RCC 7860 (cell line): ENCODE data around the gene TM7SF2.
"Not testable (repeated sequence)": the region's sequence is repeated elsewhere in the genome, so short reads cannot be mapped to it uniquely, and the experiment has no call there.

Experiments
- DNase-seq: peaks from one replicate; pipeline ENCODE4 v3.0.0-alpha.2; 2015; ENCODE audit warnings: low spot score
- FAIRE-seq: peaks from 2 replicates; lab custom pipeline; 2012; peaks lifted over from hg19 to GRCh38; lab: Jason Lieb, UNC

Gene TM7SF2

DNA sequence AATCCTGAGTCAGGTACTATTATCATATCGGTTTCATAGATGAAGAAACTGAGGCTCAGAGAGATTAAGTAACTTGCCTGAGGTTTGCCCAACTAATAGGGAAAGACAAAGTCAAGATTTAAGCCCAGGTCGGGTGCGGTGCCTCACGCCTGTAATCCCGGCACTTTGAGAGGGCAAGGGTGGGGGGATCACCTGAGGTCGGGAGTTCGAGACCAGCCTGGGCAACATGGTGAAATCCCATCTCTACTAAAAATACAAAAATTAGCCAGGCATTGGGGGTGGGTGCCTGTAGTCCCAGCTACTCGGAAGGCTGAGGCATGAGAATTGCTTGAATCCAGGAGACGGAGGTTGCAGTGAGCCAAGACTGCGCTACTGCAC, 38.4 kb downstream of the TM7SF2 start:
- DNase-seq, FAIRE-seq: not testable (repeated sequence)

DNA sequence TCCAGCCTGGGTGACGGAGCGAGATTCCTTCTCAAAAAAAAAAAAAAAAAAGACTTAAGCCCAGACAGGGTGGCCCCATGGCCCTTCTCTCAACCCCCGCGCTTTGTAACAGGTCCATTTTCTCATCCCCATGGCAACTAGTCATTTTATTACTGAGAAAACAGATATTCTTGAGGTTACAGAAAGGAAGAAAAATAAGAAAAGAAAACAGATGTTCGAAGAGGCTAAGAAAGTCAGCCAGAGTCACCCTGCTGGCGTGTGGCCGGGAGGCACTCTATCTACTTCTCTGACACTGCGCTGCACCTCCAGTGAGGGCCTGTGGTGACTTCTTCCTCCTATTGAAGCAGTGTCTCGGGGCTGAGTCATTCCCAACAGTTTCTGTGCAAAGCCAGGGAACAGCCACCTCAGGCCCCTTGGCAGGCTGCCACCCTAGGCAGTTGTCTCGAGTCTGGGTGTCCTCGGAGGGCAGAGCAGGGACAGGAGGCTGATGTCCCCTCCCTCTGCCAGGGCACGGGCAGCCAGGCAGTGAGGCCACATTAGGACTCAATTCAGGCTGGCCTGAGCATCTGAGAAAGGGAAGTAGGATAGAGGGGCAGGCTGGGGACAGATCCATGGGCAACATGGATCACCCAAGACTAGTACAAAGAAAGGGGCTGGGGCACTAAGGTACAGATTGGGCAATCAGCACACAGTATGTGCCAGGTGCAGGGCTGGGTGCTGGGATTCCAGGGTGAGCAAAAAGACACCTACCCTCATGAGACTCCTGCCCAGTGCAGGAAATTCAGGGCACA, 39.0 kb downstream of the TM7SF2 start:
- peak; percentile 95 for DNase-seq
- peak; percentile 87 for FAIRE-seq

DNA sequence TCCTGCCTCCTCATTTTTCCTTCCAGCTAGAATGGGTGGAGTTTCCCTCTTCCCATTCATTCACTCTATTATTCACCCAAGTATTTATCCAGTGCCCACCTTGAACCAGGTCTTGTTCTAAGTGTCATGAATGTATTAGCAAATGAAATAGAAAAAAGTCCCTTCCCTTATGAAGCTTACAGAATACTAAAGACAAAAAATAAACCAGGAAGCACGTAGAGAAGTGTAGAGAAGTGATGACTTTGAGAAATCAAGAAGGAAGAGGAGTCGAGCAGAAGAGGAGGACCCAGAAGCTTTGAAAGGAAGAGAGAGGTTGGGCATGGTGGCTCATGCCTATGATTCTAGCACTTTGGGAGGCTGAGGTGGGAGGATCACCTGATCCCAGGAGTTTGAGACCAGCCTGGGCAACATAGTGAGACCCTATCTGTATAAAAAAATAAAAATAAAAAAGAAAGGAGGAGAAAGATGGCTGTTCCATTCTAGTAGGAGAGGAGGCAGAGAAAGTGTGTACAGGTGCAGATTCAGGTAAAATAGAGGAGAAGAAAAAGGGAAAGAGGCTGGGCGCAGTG, 39.7 kb downstream of the TM7SF2 start:
- FAIRE-seq (no peak), DNase-seq (no peak)

DNA sequence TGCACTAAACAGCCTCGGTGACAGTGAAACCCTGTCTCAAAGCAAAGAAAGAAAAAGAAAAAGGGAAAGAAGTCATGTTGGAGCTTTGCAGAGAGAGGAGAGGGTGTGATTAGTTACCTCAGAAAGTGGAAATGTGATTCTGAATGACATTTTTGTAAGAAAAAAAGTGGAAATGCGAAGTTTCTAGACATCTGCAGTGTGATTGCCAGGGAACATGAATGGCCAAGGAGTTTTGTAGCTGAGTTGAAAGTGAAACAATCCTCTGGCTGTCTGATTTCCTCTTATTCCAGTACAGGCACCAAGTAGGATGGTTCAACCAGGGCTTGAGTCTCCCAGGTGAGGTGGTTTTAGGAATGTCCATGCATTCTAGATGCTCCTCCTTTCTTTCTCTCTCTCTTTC, 40.5 kb downstream of the TM7SF2 start:
- DNase-seq: no peak

DNA sequence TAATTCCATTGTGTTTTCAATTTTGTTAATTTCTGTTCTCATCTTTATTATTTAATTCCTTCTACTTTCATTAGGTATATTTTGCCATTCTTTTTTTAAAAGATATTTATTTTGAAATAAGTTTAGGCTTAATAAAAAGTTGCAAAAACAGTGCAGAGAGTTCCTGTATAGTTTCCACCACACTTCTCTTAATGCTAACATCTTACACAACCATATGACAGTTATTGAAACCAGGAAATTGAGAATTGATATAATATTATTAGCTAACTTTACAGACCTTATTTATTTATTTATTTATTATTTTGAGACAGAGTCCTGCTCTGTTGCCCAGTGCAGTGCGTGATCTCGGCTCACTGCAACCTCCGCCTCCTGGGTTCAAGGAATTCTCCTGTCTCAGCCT, 44.6 kb downstream of the TM7SF2 start:
- FAIRE-seq (no peak), DNase-seq (no peak)

More for the DNA sequence above, 40.5 kb downstream of the TM7SF2 start:
- FAIRE-seq: no peak

DNA sequence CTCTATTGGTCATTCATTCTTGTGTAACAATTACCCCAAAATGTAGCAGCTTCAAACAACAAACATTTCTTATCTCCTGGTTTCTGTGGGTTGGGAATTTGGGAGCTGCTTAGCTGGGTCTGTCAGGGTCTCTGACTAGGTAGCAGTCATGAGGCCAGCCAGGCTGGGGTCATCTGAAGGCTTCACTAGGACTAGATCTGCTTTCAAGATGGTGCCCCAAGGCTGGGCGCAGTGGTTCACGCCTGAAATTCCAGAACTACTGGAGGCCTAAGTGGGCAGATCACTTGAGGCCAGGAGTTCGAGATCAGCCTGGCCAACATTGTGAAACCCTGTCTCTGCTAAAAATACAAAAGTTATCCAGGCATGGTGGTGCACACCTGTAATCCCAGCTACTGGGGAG, 45.3 kb downstream of the TM7SF2 start:
- no peak for DNase-seq
- FAIRE-seq: no peak

DNA sequence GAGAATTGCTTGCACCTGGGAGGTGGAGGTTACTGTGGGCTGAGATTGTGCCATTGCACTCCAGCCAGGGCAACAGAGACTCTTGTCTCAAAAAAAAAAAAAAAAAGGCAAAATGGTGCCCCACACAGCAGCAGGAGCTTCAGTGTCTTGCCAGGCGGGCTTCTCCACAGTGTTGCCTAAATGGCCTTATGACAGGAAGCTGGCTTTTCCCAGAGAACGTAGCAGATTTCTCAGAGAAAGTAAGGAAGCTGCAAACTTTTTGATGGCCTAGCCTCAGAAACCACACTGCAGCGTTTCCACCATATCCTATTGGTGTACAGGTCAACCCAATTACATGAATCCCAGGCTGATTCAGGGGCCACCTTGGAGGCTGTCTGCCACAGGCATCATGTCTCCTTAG, 45.7 kb downstream of the TM7SF2 start:
- FAIRE-seq (no peak), DNase-seq (no peak)

DNA sequence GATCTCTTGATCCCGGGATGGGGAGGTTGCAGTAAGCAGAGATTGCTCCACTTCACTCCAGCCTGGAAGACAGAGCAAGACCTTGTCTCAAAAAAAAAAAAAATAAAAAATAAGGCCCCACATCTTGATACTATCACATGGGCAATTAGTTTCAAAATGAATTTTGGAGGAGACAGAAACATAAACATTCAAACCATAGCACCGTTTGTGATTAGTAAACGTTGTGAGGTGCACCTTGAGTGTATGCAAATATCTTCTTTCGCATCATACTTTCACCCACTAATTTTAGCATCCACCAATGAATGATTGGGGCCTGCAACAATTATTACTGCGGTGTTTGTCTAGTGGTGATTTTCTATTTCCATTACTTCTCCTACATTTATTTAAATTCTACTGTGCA, 47.3 kb downstream of the TM7SF2 start:
- DNase-seq (no peak), FAIRE-seq (no peak)

DNA sequence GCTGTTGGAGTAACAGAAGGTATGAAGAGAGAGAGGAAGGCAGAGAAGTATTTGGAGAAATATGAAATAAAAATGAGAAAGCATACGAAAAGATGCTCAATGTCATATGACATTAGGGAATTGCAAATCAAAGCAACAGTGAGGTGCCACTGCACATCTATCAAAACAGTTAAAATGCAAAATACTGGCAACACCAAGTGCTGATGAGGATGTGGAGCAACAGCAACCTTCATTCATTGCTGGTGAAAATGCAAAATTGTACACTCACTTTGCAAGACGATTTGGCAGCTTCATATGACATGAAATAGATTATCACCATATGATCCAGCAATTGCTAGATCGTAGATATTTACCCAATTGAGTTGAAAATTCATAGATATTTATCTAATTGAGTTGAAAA, 49.0 kb downstream of the TM7SF2 start:
- DNase-seq: no peak
- no peak for FAIRE-seq

DNA sequence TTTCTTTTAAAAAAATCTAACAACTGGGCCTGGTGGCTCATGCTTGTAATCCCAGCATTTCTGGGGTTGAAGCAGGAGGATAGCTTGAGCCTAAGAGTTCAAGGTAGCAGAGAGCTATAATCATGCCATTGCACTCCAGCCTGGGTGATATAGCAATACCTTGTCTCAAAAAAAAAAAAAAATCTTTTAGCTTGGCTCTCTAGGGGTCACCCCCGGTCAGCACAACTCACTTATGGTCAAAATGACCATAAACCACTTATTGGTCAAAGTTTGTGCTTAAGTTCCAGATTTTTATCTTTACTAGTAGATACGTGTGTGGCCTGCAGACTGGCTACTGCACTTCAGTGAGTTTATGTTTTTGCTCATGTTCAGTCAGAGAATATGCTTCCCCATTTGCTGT, 52.0 kb downstream of the TM7SF2 start:
- DNase-seq: no peak
- no peak for FAIRE-seq
